Medulla oblongata (tissue), 1 donor: ENCODE measurements around the gene CTAG1B.
"Not testable (repeated sequence)": the region's sequence is repeated elsewhere in the genome, so short reads cannot be mapped to it uniquely, and the experiment has no call there.

Source experiments
- DNase-seq: peaks from one replicate; pipeline ENCODE4 v3.0.0-alpha.2; 2015; ENCODE audit errors: extremely low spot score

The CTAG1B gene

DNA sequence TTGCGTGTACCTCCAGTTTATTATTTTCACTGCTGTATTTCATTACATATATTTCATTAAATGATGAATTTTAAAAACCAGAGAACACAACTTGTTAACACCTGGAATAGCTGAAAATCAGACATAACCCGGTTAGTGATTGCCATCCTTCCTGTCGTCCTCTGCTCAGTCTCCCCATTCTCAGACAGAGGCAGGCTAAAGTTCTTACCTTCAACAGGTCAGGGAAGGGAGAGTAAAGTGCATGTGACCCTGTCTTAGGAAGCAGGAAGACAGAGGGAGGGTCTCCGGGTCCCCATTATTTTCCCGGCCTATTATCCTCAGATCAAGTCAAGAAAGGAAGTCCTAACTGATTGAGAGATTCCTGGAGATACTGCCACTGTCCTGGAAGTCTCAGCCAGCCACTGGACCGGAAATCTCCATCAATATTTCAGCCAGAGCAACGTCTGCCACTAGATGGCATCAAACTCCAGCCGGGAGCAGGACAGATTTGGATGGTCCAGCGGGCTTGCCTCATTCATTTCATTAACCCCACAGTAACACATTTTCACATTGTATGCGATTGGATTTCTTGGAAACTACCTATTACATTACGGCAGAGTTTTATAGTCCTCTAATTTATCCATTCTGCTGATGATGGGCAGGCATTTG lies 1.8 kb upstream of the CTAG1B start:
- DNase-seq = not testable (repeated sequence)

DNA sequence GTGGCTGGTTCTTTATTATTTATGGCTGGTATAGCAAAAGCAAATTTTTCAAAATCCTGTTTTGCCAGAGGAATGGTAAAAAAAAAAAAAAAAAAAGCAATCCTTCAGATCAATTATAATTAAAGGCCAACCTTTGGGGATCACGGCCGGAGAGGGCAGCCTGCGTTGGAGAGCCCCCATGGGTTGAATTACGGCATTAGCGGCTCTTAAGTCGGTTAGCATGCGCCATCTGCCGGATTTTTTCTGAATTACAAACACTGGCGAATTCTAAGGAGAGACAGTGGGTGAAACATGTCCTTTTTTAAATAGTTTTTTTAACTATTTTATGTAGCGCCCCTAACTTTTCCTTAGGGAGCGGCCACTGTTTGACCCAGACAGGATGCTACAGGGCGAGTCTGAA lies 5.5 kb downstream of the CTAG1B start:
- DNase-seq = not testable (repeated sequence)

DNA sequence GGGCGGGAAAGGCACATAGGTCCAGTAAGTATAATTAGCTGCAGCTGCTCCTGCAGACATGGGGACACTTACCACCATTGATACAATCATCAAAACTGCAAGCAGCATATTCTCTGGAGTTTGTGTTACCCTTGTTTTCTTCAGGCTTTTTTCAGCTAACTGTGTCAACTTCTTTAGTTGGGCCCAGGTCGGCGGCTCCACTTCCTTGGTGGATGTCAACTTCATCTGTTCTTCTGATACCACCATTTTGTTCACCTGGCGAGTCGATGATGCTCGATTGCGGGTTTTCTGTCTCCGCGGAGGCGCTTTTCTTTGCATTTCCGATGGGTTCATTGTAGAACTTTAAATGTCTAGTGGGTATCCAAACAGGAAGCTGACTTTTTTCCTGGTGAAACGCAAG lies 7.9 kb downstream of the CTAG1B start:
- DNase-seq = not testable (repeated sequence)

DNA sequence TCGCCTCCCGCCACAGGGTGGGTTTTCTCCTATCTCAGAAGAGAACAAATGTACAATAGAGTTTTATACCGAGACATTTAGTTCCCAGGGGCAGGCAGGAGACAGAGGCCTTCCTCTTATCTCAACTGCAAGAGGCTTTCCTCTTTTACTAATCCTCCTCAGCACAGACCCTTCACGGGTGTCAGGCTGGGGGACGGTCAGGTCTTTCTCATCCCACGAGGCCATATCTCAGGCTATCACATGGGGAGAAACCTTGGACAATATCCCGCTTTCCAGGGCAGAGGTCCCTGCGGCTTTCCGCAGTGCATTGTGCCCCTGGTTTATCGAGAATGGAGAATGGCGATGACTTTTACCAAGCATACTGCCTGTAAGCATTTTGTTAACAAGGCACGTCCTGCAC lies 10.3 kb downstream of the CTAG1B start:
- not testable (repeated sequence) for DNase-seq

DNA sequence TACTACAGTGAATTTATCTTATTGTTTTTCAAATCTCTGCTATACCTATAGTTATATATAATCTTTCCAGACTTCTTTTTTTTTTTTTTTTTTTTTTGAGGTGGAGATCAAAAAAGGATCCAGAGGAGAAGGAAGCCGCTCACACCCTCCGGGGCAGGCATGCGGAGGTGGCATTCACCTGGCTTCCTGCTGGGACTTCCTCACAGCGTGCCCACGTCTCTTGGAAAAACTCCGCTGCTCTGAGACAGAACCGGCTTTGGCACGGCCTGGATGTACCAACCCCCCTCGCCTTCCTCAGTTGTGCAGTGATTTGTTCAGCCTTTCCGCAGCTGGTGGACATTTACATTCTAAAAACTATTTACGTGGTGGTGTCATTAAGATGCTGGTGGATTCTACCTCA lies 11.1 kb downstream of the CTAG1B start:
- DNase-seq = not testable (repeated sequence)

DNA sequence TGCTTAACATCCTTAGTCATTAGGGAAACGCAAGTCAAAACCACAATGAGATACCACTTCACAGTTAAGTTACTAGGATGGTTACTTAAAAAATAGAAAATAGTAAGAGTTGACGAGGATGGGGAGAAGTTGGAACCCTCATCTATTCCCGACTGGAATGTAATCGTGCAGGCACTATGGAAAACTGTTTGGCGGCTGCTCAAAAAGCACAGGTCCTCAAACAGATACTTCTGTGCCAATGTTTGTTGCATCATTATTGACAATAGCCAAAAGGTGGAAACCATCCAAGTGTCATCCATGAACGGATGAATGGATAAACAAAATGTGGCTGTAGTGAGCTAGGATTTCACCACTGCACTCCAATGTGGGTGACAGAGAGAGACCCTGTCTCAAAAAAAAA lies 11.7 kb downstream of the CTAG1B start:
- DNase-seq = no peak

DNA sequence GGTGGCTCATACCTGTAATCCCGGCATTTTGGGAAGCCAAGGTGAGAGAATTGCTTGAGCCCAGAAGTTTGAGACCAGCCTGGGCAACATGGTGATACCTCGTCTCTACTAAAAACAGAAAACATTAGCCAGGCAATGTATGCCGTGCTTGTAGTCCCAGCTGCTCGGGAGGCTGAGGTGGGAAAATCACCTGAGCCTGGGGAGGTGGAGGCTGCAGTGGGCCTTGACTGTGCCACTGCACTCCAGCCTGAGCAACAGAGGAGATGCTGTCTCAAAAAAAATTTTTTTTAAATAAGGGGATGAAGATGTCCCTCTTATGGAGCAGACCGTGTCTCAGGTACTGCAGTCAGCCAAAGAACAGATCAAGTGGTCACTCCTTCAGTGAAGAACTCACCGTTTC lies 13.5 kb downstream of the CTAG1B start:
- no peak for DNase-seq

DNA sequence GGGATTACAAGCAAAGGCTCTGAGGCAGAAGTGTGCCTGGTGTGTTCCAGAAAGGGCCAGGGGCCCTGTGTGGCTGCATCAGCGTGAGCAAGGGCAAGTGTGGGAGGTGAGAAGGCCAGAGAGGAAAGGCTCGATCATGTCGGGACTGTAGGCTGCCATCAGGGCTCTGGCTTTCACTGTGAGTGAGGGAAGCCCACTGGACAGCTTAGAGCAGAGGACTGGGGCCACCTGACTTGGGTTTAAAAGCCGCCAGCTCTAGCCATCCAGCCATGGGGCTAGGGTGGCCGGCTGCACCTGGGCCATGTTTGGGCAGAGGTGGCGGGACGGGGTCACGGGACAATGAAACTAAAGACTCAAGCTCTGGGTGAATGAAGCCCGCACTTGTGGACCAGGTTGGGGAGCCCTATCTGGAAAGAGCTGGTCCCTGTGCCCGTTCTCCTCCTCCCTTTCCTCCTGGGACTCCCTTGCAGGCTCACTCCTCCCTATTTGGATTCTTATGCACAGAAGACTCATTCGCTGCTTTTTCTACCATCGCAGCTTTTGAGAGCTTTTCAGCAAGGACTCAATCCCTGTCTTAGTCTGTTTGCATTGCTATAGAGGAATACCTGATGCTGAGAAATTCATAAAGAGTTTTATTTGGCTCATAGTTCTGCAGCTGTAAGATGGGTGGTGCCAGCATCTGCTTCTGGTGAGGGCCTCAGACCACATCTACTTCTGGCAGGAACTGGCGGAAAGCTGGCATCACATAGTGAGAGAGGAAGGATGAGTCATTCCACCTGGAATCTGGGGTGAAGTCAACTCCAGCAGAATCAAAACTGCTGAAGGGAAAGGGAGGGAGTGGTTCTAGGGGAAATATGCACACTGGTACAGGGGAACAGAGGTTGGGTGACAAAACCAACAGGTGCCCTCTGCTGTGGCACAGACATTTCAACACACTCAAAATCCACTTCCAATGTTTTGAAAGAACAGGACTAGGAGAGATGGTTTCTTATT lies 15.3 kb downstream of the CTAG1B start:
- no peak for DNase-seq

DNA sequence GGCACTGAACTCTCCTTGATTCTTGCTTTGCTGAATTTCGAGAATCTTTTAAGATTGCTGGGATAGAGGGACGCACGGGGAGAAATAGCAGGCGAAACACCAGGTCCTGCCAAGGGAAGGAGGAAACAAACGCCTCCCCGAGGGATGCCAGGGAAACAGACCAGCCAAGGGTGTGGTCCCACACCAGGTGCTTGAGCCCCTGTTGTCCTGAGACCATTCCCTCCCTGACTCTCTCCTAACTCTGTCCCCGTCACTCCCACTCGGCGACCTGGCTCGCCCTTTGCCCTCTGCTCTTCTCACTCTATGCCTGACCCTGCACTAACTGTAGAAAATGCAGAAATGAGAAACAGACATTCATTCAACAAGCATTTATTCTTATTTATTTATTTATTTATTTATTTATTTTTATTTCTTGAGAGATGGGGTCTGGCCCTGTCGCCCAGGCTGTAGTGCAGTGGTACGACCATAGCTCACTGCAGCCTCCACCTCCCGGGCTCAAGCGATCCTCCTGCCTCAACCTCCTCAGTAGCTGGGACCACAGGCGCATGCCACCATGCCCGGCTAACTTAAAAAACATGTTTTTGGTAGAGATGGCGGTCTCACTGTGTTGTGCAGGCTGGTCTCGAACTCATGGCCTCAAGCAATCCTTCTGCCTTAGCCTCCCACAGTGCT lies 16.2 kb downstream of the CTAG1B start:
- DNase-seq = no peak

DNA sequence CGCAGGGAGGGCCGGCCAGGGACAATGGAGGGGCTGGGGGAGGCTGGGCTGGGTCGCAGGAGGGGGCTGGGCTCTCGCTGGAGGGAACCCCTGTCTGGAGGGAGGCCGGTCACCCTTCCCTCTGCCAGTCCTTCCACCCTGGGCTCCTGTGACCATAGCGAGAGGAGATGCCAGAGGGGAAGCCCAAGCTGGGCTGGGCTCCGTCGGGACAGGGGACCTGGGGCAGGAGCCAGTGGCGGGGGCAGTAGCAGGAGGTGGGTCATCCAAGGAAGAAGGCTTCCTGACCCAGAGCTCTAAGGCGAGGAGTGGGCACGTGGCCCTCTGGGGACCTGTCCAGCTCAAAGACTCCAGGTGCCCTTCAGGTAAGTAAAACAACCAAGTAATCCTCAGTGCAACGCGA lies 16.9 kb downstream of the CTAG1B start:
- no peak for DNase-seq

DNA sequence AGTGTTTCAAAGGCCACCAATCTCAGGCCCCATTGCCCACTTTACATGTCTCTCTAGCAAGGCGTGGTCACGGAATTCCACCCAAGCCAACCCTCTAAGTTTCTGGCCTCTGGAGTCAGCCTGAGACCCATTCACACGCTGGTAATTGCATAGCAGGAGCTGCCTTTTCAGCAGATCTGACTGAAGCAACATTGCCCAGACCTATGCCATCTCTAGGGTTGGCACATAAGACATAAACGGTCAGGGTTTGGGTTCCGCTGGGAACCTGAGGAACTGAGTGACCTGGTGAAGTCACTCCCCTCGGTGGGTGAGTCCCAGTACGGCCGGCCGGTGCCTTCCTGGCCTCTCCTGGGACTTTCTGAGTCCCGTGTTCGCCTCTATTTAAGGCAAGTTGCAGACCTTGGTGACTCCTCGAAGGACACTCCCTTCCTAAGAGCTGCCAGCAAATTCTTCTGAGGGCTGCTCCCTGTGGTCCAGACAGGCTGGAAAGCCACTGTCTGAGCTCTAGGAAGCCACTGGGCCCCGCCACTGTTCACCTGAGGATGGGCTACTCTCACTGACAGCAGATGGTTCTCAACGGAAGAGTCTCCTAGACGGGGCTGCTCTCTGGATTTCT lies 18.2 kb downstream of the CTAG1B start:
- no peak for DNase-seq

DNA sequence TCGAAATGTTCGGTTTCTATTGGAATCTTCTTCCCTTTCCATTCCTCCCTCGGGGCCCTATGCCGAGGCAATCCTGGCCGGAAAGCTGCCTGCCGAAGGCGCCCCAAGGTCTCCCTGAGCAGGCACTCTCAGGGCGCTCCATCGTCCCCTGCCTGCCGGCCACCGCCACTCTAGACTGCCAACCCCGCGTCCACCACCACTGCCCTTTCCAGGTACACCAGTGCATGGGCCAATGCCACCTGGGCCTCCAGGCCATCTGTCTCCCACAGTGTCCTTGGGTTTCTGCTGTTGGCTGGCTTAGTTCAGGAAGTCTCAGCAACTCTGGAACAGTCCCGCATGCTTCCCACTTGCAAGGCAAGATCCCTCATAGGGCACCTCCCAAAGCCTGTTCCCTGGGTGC lies 19.6 kb downstream of the CTAG1B start:
- DNase-seq = no peak

DNA sequence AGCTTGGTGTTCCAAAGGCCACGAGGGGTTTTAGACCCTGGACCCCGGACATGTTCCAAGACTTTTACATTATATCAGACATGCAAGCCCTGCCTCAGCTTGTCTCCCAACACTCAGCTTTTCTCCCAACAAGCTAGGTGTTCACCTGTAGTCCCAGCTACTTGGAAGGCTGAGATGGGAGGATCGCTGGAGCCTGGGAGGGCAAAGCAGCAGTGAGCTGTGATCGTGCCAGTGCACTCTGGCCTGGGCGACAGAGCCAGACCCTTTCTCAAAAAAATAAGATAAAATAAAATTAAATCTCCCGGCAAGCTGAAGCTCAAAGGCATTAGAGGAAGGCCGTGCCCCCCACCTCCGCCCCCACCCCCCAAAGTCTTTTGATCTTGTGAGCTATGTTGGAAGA lies 20.4 kb downstream of the CTAG1B start:
- DNase-seq = no peak

DNA sequence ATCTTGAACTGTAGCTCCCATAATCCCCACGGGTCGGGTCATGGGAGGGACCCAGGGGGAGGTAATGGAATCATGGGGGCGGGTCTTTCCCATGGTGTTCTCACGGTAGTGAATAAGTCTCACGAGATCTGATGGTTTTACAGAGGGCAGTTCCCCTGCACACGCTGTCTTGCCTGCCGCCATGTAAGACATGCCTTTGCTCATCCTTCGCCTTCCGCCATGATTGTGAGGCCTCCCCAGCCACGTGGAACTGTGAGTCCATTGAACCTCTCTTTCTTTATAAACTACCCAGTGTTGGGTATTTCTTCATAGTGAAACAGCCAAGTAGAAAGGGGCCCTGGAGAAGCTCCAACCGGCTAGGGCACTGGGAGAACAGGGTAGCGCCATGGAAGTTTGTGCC lies 21.9 kb downstream of the CTAG1B start:
- DNase-seq = no peak

DNA sequence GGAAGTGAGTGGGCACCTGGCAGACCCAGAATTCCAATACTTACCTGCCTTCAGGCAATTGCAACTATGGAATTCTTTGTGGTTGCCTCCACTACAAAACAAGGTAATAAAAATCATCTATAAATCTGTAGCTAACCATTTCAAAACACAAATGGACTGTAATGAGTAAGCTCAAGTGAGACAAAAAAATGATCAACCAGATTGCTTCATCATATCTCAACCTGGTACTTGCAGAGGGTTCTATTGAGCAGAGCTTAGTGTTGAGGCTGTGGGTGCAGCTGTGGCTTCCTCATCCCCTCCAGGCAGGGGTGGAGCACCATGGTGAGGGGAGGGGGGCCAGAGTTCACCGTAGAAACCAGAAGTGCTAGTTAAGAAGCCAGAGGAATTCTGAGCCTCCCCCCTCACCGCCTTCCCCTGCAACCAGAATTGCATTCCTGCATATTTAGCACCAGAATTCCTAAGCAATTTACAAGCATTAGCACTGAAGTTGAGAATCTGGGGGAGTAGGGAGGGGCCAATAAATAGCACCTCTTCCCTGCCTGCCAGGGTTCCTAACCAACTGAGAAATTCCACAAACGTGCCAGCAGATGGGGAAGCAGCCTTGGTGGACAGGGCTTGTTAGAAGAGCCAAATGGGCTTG lies 22.7 kb downstream of the CTAG1B start:
- DNase-seq = no peak

DNA sequence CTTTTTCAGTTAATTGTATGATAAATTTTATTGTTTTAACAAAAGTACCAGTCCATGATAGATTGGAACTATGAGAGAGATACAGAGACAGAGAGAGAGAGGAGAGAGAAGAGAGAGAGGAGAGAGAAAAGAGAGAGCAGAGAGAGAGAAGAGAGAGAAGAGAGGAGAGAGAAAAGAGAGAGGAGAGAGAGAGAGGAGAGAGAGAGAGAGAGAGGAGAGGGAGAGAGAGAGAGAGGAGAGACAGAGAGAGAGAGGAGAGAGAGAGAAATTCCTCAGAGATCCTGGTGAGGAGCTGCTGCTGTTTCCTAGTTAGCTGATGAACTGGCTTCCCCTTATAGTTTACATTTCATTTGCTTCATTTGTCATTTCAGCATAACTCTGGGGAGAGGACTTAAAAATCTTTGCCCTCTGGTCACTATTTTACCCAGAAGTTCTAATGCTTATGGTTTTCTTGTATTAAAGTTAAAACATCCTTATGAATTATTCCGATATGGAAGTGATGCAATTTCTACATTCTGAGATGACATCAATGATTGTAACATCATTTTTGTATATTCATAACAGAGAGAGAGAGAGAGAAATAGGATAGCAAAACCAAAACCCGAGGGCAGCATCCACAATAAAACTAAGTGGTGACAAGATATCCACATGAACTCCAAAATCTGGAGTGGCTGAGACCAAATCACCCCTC lies 23.4 kb downstream of the CTAG1B start:
- no peak for DNase-seq

DNA sequence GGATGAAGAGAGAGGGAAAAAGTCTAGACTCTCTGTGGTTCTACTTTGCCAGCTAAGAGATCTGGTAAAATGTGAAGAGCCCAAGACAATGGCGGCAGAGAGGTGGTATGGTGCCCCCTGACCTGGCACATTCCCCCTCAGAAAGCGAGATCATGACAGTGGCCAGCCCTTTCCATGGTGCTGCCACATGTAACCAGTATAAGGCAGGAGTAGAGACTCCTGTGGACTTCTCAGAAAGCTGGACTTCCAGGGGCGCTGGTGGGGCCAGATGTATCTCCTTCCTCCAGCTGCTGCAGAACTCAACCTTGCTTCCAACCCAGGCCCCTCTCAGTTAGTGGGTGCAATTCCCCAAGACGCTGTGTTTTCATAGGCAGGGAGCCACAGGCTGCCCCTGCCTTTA lies 24.6 kb downstream of the CTAG1B start:
- DNase-seq = no peak

DNA sequence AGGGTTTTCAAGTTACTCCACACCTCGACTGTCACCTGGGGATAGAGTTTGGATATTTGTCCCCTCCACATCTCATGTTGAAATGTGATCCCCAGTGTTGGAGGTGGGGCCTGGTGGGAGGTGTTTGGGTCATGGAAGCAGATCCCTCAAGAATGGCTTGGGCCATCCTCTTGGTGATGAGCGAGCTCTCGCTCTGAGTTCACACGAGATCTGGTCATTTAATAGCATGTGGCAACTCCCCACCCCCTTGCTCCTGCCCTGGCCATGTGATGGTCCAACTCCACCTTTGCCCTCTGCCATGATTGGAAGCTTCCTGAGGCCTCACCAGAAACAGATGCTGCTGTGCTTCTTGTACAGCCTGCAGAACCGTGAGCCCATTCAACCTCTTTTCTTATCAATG lies 25.9 kb downstream of the CTAG1B start:
- DNase-seq = no peak

DNA sequence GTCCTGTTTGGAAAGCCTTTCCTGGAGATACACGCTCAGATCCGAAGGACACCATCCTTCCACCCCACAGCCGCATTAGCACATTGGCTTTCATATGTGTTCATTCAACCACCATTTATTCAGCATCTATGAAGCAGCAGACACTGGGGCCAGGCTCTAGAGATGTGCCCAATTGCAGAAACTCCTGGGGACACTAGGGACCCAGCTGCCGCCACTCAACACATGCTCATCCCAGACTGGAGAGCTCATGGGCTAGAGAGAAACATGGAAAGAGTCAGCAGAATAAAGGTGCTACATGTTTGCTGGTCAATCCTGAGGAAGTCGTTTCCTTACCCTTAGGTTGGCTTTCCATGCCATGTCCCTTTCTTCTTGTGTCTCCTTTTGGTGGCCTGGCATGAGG lies 26.6 kb downstream of the CTAG1B start:
- DNase-seq = no peak

DNA sequence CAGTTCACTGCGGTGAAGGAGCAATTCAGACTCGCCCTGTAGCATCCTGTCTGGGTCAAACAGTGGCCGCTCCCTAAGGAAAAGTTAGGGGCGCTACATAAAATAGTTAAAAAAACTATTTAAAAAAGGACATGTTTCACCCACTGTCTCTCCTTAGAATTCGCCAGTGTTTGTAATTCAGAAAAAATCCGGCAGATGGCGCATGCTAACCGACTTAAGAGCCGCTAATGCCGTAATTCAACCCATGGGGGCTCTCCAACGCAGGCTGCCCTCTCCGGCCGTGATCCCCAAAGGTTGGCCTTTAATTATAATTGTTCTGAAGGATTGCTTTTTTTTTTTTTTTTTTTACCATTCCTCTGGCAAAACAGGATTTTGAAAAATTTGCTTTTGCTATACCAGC lies 28.7 kb downstream of the CTAG1B start:
- DNase-seq = not testable (repeated sequence)

DNA sequence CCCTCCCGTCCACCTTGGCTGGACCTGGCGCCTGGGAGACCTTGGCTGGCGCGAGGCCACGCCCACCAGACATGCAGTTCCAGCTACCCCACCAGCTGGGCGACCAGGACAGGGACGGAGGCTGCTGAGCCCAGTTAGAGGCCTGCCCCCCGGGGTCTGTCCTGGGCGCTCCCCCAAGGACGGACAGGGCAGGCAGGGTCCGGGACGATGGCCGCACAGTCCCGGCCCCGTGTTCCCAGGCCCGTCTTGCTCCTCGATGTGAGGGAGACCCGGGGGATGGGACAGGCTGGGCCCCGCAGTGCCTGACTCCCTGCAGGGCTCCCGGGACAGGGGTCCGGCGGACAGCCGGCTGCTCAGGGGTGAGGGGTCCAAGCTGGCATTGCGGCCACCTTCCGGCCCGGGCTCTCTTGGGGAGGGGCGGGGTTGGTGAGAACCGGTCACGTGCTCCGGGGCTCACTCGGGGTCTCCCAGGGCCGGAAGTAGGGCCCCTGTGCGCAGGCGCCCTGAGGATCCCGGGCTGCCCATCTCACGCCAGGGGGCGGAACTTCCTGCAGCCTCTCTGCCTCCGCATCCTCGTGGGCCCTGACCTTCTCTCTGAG lies 34.4 kb downstream of the CTAG1B start, which contains the start of gene CTAG1A:
Gene CTAG1A (plus strand): TSS at position 549 of the 599 bp plus-strand sequence. CDS start 74 bp downstream, outside the sequence.
- DNase-seq = not testable (repeated sequence)
